GM19455 (cell line): ENCODE measurements around the gene TRAF5.

ENCODE experiments used
- ATAC-seq: cut with Tn5 transposase; IDR thresholded peaks from one replicate; pipeline ENCODE4 v1.9.1; 2021; ENCODE audit not compliant: unreplicated experiment

The TRAF5 gene

GRCh38 chr1:211328084-211328694 is 1.6 kb downstream of the TRAF5 start:
- no peak for ATAC-seq

DNA sequence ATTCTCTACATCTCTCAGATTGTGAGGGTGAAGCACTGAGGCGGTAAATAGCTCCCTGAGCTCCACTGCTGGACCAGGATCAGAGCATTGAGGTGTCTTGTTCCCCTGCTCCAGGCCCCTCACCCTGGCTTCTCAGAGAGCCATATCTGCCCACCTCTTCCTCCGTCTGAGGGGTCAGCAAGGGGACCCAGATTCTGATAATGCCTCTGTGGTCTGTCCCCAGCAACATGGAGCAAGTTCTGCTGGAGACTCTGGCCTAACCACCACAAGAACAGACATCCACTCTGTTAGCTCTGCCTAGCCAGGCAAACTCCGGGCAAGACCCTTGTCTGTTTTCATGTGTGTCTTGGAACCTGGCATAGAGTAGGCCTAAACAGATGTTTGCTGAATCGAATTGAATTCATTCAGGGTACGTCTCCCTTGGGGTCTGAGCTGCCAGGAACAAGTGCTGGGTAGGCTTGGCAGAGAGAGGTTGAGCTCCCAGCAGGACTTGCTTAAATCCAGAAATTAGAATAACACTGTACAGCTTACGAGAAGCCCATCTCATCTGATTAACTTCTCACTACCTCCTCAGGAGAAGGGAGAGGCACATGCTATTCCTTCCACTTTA is 2.3 kb downstream of the TRAF5 start:
- no peak for ATAC-seq

DNA sequence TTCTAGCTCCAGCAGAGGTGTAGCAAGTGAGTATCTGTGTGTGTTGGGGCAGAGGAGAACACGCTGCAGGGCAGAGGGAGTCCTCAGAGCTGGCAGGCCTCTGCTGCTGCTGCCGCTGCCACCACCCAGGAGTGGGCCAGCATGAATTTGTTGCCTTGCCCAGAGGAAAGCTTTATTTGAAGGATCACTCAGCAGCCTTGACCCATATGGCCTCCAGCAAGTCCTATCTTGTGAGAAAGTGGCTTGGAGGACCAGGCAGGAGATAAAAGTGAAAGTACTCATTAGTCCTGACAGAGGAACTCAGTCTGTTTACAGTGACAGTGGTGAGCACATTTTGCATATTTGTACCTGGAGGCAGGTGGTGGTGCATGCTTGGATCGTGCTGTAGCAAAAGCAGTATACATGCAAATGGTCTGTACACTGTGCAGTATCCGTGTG is 3.1 kb downstream of the TRAF5 start:
- peak; percentile 50 for ATAC-seq

DNA sequence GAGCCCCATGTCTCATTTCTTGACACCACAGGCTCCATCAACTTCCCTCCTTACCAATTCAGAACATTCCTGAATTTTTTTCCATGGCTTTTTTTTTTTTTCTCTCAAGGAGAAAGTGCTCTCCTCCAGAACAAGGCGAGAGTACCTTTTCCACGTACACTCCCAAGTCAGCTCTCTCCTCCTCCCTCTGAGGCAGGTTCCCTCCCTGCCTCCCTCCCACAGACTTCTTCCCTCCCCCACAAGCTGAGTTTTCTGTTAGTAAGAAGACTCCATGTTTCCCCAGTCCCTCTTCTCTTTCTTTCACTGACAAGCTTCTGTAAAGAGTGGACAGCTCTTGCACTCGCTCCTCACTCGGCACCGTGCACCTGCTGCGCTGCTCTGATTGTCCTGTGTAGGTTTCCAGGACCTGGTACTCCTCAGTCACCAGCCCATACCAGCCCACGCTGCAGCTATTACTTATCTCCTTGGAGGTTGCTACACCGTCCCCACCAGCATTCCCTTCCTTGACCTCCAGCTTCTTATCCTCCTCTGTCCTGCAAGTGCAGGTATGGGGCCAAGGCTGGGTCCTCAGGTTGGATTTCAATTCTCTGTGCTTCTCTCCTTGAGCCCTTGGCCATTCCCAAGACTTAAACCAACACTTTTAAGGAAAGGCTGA is 3.8 kb downstream of the TRAF5 start:
- ATAC-seq, result no peak

- no peak for ATAC-seq
Observed at GRCh38 chr1:211331011-211331709, 4.5 kb downstream of the TRAF5 start.

DNA sequence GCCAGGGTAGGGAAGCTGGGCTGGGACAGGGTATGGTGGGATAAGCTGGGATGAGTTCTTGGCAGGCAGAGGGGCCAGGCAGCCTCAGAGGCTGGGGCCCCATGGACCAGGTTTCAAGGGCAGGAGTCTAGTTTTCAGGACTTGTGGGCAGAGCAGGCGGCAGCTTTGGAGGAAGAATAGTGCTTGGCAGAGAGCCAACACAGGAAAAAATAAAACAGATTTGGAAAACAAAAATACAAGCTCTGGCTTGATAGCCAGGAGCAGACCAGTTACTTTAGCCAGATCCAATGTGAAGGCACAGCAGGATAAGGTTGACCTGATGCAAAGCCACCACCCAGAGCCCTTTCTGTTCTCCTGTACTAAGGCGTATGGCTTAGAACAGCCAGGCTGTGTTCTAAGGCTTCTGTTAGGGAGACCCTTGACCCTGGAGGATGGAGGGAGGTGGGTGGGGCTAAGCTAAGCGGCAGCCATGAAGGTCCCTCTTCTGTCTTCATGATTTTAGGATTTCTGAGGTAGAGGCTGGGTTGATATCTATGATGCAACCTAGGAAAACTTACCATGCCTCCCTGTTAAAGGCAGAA is 5.5 kb downstream of the TRAF5 start:
- no peak for ATAC-seq

GRCh38 chr1:211332830-211333229 is 6.2 kb downstream of the TRAF5 start:
- no peak for ATAC-seq

DNA sequence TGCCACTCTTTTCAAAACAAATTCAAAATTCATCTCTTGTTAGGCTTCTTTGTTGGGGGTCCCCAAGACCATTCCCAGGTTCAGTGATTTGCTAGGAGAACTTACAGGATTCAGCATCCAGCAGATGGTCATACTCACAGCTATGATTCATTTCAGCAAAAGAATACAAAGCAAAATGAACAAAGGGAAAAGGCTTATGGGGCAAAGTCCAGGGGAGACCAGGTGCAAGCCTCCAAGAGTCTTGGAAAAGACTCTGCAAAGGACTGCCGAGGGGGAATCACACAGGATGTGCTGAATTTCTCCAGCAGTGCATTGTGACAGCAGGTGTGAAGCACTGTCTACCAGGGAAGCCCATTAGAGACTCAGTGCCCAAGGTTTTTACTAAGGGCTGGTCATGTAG is 7.3 kb downstream of the TRAF5 start:
- ATAC-seq, result no peak

GRCh38 chr1:211334986-211335385 is 8.4 kb downstream of the TRAF5 start:
- no peak for ATAC-seq

DNA sequence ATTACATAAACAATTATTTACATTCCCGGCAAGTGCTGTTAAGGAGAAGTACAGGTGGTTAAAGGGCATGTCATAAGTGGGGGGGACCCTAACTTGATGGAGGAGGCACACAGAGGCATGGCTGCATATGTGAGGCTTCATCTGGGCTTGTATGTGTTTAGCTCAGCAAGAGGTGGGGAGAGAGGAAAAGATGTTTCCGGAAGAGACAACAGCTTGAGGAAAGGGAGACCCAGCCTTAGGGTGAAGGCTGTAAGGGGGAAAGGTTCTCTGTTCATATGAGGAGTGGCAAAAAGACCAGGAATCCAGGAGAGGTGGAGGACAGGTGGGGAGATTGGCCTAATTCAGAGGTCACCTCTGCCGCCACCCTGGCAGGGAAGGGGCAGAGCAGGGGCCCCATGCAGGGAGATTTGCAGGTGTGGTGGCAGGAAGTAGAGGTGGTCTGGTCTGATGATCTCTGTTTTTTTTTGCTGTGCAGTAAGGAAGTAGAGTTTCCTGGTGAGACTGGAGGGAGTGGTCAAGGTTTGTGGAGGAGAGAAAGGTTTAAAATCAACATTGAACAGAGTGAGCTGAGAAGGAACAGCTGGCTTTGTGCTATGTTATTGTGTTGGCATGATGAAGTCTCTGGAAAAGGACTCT is 9.0 kb downstream of the TRAF5 start:
- ATAC-seq, result peak; percentile 95

DNA sequence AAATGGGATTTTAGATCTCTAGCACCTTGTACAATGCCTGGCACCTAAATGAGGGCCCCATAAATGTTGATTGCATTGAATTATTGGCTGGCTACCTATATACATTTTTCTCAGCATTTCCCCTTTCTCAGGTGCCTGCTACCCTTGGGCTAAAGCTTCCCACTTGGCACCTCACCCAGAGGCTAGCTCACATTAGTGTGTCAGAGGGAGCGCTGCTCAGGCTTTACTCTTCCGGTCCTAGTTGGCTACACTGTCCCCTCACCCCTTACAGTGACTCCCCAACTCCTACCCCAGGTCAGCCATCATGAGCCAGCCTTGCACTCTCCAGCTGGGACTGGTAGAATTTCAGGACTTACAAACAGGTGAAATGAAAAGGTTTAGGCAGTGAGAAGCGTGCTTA is 9.5 kb downstream of the TRAF5 start:
- ATAC-seq, result no peak

DNA sequence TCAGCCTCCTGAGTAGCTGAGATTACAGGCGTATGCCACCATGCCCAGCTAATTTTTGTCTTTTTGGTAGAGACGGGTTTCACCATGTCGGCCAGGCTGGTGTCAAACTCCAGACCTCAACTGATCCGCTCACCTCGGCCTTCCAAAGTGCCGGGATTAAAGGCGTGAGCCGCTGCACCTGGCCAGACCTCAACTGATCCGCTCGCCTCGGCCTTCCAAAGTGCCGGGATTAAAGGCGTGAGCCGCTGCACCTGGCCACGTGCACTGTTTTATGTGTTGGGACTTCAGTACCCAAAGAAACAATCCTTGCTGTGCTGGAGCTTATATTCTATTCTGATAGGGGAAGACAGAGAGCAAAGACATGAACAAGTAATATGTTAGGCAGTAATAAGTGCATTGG is 10.1 kb downstream of the TRAF5 start:
- no peak for ATAC-seq

- no peak for ATAC-seq
Observed at GRCh38 chr1:211337430-211338223, 11.0 kb downstream of the TRAF5 start.

- no peak for ATAC-seq
Observed at GRCh38 chr1:211338224-211338620, 11.6 kb downstream of the TRAF5 start.

DNA sequence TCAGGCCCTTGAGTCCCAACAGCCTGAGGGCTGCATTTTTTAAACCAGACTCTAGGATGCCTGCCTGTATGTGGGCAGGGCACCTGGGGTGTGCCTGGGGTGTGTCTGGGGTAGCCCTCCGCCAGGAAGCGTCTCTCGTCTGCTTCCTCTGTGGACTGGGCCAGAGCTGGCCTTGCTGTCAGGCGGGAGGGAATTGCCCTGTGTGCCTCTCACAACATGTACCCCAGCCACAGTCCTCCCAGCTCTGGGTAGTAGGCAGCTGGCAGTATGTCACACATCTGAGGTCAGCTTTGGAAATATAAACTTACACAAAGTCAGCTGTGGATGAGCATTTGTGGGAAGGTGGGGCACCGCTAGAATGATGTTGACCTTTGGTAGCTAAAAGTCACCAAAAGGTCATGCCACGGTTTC is 13.0 kb downstream of the TRAF5 start:
- no peak for ATAC-seq

- no peak for ATAC-seq
Observed at GRCh38 chr1:211340622-211341507, 14.2 kb downstream of the TRAF5 start.

DNA sequence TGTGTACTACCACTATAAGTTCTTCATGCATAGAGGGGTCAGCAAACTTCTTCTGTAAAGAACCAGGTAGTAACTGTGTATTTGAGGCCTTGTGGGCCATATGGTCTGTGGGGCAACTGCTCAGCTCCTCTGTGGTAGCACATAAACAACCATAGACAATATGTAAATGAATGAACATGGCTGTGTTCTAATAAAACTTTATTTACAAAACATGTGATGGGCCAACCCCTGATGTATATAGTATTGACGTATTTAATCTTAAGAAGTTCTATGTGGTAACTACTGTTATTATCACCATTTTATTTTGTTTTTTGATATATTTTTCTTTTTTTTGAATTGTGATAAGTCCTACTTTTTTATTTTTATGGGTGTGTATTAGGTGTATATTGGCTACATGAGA is 15.4 kb downstream of the TRAF5 start:
- ATAC-seq, result no peak

GRCh38 chr1:211343607-211344006 is 17.0 kb downstream of the TRAF5 start:
- no peak for ATAC-seq

DNA sequence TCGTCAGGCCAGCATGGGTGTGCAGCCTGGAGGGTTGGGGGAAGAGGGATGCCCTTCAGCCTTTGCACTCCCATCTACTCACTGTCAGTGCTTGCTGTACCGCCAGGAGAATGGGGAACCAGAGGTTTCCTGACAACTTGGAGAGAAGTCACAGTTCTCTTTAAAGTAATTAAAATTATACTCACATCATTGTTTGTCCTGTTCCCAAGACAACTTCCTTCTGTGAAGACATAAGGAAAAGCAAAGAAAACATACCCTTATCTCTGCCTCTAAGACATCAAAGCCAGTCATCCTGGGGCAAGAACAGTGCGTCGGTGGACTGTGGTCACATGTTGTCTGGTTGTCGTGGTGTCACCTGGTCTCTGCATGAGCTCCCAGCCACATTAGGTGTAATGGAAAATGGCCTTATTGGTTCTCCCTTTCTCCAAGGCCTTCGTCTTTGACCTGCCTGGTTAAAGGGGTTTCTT is 17.6 kb downstream of the TRAF5 start:
- no peak for ATAC-seq
